Keratinocyte (primary cell): Measurements from ENCODE around the gene VASP. TPM values are rescaled to one million over a fixed set of nuclear protein-coding genes. Genes with fewer than 3 reads are reported as not detected.

Experiments
- DNase-seq: peaks from one replicate; pipeline ENCODE4 v3.0.0-alpha.2; 2011; ENCODE audit warnings: low read depth, missing footprints, low spot score
- FAIRE-seq: peaks from 2 replicates; lab custom pipeline; 2011; peaks lifted over from hg19 to GRCh38; lab: Jason Lieb, UNC
- H2AFZ ChIP-seq: 2 replicates; pipeline ENCODE4 v1.6.0; 2012; ENCODE audit warnings: low read length, control low read depth, inconsistent platforms; ENCODE audit not compliant: control insufficient read depth
- H3K27ac ChIP-seq: 2 replicates; pipeline ENCODE4 v1.5.1; 2011; ENCODE audit warnings: low read length; ENCODE audit not compliant: control insufficient read depth, insufficient read depth
- H3K27me3 ChIP-seq: 3 replicates; pipeline ENCODE4 v1.6.0; 2011; ENCODE audit warnings: low read length; ENCODE audit not compliant: control insufficient read depth, insufficient read depth; ENCODE audit errors: extremely low read depth
- H3K36me3 ChIP-seq, 2 experiments: 2 replicates in 1 of 2; 3 replicates in 1 of 2; pipeline ENCODE4 v1.5.1; 2011; ENCODE audit warnings: low read length in 2 of 2, mild to moderate bottlenecking in 1 of 2; ENCODE audit not compliant: control insufficient read depth in 2 of 2, insufficient read depth in 2 of 2; ENCODE audit errors: extremely low read depth in 1 of 2
- H3K4me1 ChIP-seq: 3 replicates; pipeline ENCODE4 v1.5.1; 2011; ENCODE audit warnings: low read length; ENCODE audit not compliant: control insufficient read depth, insufficient read depth; ENCODE audit errors: extremely low read depth
- H3K4me2 ChIP-seq: 3 replicates; pipeline ENCODE4 v1.6.0; 2011; ENCODE audit warnings: low read depth, low read length; ENCODE audit not compliant: control insufficient read depth, insufficient read depth; ENCODE audit errors: extremely low read depth
- H3K4me3 ChIP-seq, 3 experiments: fragments of 200-600 bp in 1 of 3; sonication (generic) in 1 of 3; 2 replicates in 2 of 3; 3 replicates in 1 of 3; pipeline ENCODE4 v1.5.1; 2011 to 2016; ENCODE audit warnings: low read length in 3 of 3, mild to moderate bottlenecking in 3 of 3, control low read depth in 2 of 3, inconsistent platforms in 1 of 3, low read depth in 1 of 3, mixed read lengths in 1 of 3, mixed run types in 1 of 3, moderate library complexity in 1 of 3; ENCODE audit not compliant: control insufficient read depth in 2 of 3, insufficient read depth in 2 of 3; ENCODE audit errors: extremely low read depth in 1 of 3
- H3K79me2 ChIP-seq: 2 replicates; pipeline ENCODE4 v1.6.0; 2012; ENCODE audit warnings: low read length; ENCODE audit not compliant: control insufficient read depth, insufficient read depth
- H3K9ac ChIP-seq: 3 replicates; pipeline ENCODE4 v1.6.0; 2011; ENCODE audit warnings: low read length; ENCODE audit not compliant: control insufficient read depth, insufficient read depth; ENCODE audit errors: extremely low read depth
- H3K9me1 ChIP-seq: 3 replicates; pipeline ENCODE4 v1.6.0; 2011; ENCODE audit warnings: low read length; ENCODE audit not compliant: control insufficient read depth, insufficient read depth; ENCODE audit errors: extremely low read depth
- H3K9me3 ChIP-seq: 2 replicates; pipeline ENCODE4 v1.5.1; 2012; ENCODE audit warnings: low read depth, low read length; ENCODE audit not compliant: control insufficient read depth
- H4K20me1 ChIP-seq: 3 replicates; pipeline ENCODE4 v1.6.0; 2011; ENCODE audit warnings: low read length; ENCODE audit not compliant: control insufficient read depth, insufficient read depth; ENCODE audit errors: extremely low read depth
- EZH2 ChIP-seq: IDR thresholded peaks from one replicate; pipeline ENCODE4 v1.6.1; 2012; ENCODE audit warnings: inconsistent platforms, mild to moderate bottlenecking, low read length, moderate library complexity
- dilution Hi-C: fragments of 300-500 bp; cut with MboI; formaldehyde crosslinking; loops from one replicate; pipeline ENCODE4 v1.7.0; 2020; ENCODE audit warnings: low sequenced_read_pairs; ENCODE audit not compliant: extremely low pct_ligation_motif_present
- polyA plus RNA-seq, 5 experiments: library from polyadenylated mRNA; depleted of rRNA in 3 of 5; stranded (reverse) in 3 of 5; stranded (forward) in 1 of 5; unstranded in 1 of 5; fragments of >200 nt; gene quantifications; 1 replicate in 1 of 5; 2 replicates in 3 of 5; 3 replicates in 1 of 5; pipeline versions ENCODE4 v1.2.1 to v1.2.3, GENCODE V29; 2011 to 2012; ENCODE audit warnings: missing spikeins in 2 of 5, low read depth in 1 of 5, low replicate concordance in 1 of 5
- TF ChIP-seq, protein P1 (sequence below), 3 experiments: IDR thresholded peaks in 1 of 3; conservative IDR thresholded peaks in 1 of 3; optimal IDR thresholded peaks in 1 of 3; 2 replicates in 2 of 3; 3 replicates in 1 of 3; pipeline versions ENCODE3 to v1.5.1; 2011; ENCODE audit warnings: low read length in 3 of 3, mild to moderate bottlenecking in 3 of 3, moderate library complexity in 2 of 3, control low read depth in 1 of 3, inconsistent platforms in 1 of 3; ENCODE audit not compliant: insufficient read depth in 2 of 3; ENCODE audit errors: extremely low read depth in 1 of 3

The VASP gene
- polyA plus RNA-seq, 1 donor (not counting 4 experiments of a cell fraction or from before 2014, with no cell fraction given) = 99.0 TPM

DNA sequence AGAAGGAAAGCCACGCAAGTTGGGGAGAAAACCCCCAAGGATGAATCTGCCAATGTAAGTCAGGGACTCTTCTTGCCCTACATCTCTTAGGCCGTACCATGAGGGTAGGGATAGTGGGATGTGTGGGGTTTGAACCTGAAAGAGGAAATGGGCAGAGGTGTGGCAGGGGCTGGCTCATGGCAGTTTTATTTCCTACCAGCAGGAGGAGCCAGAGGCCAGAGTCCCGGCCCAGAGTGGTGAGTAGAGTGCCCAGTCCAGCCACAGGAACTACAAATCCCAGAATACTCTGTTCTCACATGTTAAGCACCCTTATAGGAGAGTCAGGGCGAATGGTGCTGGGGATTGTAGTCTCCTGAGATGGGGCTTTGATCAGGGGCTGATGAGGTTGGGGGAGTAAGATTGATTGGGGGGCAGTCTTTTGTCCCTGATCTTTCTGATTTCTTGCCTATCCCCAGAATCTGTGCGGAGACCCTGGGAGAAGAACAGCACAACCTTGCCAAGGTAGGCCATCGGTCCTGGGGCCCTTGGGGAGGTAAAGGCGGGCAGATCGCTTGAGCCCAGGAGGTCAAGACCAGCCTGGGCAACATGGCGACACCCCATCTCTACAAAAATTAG is 16.5 kb downstream of the VASP start:
- Histone ChIP-seq H3K4me1 (peaks cover 35% of the 10 kb centered on the region), H3K27ac (no peak overlapping the region), H3K9ac (no peak overlapping the region), H3K27me3 (no peaks in the 10 kb centered on the region), H3K9me1 (no peaks in the 10 kb centered on the region), H3K36me3 (peaks cover 40 to 47% of the 10 kb centered on the region in 2 experiments), H2AFZ (no peak overlapping the region), H4K20me1 (peaks cover 4% of the 10 kb centered on the region), H3K79me2 (no peaks in the 10 kb centered on the region), H3K4me2 (no peak overlapping the region), H3K9me3 (no peaks in the 10 kb centered on the region), H3K4me3 (no peak overlapping the region)
- DNase-seq = no peak
- dilution Hi-C loops = no loop called here
- peak; percentile 90 for FAIRE-seq
- no peak for TF ChIP-seq EZH2
- TF ChIP-seq, protein P1, sequence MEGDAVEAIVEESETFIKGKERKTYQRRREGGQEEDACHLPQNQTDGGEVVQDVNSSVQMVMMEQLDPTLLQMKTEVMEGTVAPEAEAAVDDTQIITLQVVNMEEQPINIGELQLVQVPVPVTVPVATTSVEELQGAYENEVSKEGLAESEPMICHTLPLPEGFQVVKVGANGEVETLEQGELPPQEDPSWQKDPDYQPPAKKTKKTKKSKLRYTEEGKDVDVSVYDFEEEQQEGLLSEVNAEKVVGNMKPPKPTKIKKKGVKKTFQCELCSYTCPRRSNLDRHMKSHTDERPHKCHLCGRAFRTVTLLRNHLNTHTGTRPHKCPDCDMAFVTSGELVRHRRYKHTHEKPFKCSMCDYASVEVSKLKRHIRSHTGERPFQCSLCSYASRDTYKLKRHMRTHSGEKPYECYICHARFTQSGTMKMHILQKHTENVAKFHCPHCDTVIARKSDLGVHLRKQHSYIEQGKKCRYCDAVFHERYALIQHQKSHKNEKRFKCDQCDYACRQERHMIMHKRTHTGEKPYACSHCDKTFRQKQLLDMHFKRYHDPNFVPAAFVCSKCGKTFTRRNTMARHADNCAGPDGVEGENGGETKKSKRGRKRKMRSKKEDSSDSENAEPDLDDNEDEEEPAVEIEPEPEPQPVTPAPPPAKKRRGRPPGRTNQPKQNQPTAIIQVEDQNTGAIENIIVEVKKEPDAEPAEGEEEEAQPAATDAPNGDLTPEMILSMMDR (optimal IDR thresholded peaks at IDR 0.05 in 1 of 3, IDR thresholded peaks at IDR 0.05 in 1 of 3, conservative IDR thresholded peaks at IDR 0.05 in 1 of 3; ENCODE audit: extremely low read depth in 1 of 3, insufficient read depth in 2 of 3, low read length in 3 of 3) = peak; percentile 80 to 95 (median 83)

DNA sequence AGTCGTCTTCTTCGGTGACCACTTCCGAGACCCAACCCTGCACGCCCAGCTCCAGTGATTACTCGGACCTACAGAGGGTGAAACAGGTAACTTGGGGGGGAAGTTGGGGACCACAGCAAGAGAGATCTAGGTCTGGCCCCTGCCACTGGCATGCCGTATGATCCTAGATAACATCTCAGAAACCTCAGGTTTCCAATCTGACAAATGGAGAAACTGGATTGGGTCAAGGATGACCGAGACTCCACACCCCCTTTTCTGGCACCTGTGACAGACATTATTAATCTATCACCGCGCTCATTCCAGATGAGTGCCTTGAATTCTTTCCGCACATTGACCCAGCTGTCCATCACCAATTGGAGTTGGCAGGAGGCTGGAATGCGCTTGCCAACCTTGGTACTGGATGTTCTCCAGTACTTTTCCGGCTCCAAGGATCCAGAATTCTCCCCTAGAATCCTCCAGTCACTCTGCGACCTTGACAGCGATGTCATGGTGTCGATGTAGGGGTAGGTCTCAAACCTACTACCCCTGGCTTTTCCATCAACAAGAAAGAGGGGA is 17.4 kb downstream of the VASP start:
- Histone ChIP-seq H3K27ac (no peak overlapping the region), H3K4me2 (no peak overlapping the region), H3K36me3 (peaks cover 40 to 47% of the 10 kb centered on the region in 2 experiments), H2AFZ (no peak overlapping the region), H3K9ac (no peak overlapping the region), H3K9me1 (no peaks in the 10 kb centered on the region), H3K27me3 (no peaks in the 10 kb centered on the region), H3K79me2 (no peaks in the 10 kb centered on the region), H3K9me3 (no peaks in the 10 kb centered on the region), H3K4me1 (peaks cover 41% of the 10 kb centered on the region), H4K20me1 (peaks cover 4% of the 10 kb centered on the region), H3K4me3 (no peak overlapping the region)
- dilution Hi-C loops = no loop called here
- DNase-seq = no peak
- no peak for TF ChIP-seq EZH2
- no peak for FAIRE-seq
